Ascending aorta (tissue), 2 donors: ENCODE results near the gene GRAMD2B. TPM values are rescaled to one million over a fixed set of nuclear protein-coding genes. Genes with fewer than 3 reads are reported as not detected.
A peak's percentile ranks its signal among the peaks of the same experiment; 100 is the strongest.

ENCODE experiments used
- DNase-seq, 2 donors: peaks; one replicate each; pipeline ENCODE4 v3.0.0-alpha.2; 2019; ENCODE audit warnings: low spot score in 2 of 2
- H3K27ac ChIP-seq, 2 donors: fragments of 200-600 bp; sonication (generic); one replicate each; pipeline ENCODE4 v1.5.1; 2016 to 2017; ENCODE audit warnings: mild to moderate bottlenecking in 1 of 2
- H3K27me3 ChIP-seq: fragments of 200-600 bp; sonication (generic); one replicate; pipeline ENCODE4 v1.5.1; 2017
- H3K36me3 ChIP-seq, 2 donors: fragments of 200-600 bp; sonication (generic); one replicate each; pipeline ENCODE4 v1.5.1; 2016
- H3K4me1 ChIP-seq, 2 donors: fragments of 200-600 bp; sonication (generic); one replicate each; pipeline ENCODE4 v1.5.1; 2016 to 2017; ENCODE audit warnings: mild to moderate bottlenecking in 1 of 2
- H3K4me3 ChIP-seq, 2 donors: fragments of 200-600 bp; sonication (generic); one replicate each; pipeline ENCODE4 v1.5.1; 2016 to 2017; ENCODE audit warnings: mild to moderate bottlenecking in 1 of 2
- H3K9me3 ChIP-seq, 2 donors: fragments of 200-600 bp; sonication (generic); one replicate each; pipeline ENCODE4 v1.5.1; 2016
- CTCF ChIP-seq, 3 experiments: fragments of 200-600 bp in 2 of 3; fragments of 450-650 bp in 1 of 3; sonication (generic) in 2 of 3; IDR thresholded peaks; one replicate each; pipeline ENCODE4 v1.5.1; 2016 to 2019; ENCODE audit warnings: antibody characterized with exemption in 3 of 3, mild to moderate bottlenecking in 1 of 3, moderate library complexity in 1 of 3
- intact Hi-C: fragments of 100-400 bp; cut with DNase I; formaldehyde crosslinking; loops from one replicate; pipeline ENCODE4 v1.15.1; 2023
- total RNA-seq: library from RNA; depleted of rRNA; stranded (reverse); fragments of >200 nt; gene quantifications from one replicate; pipeline ENCODE4 v1.1.0, GENCODE V29; 2016

GRAMD2B gene
- total RNA-seq, 1 donor from 2014 or later: 55.6 TPM

DNA sequence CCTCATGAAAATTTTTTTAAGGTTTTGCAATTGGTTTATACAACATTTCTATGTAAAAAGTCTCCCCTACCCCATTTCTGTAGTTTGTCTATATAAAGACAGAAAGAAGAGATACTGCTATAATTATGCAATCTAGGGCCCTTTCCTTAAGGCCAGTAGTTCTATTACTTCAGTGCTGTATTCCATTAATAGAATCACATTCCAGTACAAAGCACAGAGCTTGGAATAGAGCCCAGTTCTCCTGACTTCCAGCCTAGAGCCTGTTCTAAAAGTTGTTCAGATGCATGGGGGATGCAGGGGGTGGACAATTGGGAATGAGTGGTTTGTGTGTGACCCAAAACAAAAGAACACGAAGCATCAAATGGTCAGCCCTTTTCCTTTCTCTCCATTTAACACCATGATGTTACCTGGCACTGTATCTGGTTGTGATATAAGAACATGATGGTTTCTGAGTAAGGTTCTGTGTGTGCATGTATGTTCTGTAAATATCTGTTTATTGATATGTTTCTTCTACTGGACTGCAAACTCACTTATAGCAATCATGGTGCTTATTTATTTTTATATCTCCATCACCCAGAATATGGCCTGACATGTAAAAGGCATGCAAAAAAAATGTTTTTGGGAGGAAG, 8.2 kb upstream of the GRAMD2B start:
- Histone ChIP-seq H3K9me3 (no peaks in the 10 kb centered on the region), H3K36me3 (no peaks in the 10 kb centered on the region), H3K4me3 (peak overlapping the region in 1 of 2 donors; percentile 33), H3K27ac (peak overlapping the region; percentile 77 to 78), H3K27me3 (no peaks in the 10 kb centered on the region), H3K4me1 (peaks cover 13 to 33% of the 10 kb centered on the region in 2 donors)
- intact Hi-C loops: loop anchor here (2.0 to 5.0 kb wide), 2 partner anchors 30 to 122 kb away; no protein-coding TSS in a partner anchor
- peak in 1 of 2 donors; percentile 82 for DNase-seq
- TF ChIP-seq CTCF (IDR thresholded peaks at IDR 0.05): no peak

DNA sequence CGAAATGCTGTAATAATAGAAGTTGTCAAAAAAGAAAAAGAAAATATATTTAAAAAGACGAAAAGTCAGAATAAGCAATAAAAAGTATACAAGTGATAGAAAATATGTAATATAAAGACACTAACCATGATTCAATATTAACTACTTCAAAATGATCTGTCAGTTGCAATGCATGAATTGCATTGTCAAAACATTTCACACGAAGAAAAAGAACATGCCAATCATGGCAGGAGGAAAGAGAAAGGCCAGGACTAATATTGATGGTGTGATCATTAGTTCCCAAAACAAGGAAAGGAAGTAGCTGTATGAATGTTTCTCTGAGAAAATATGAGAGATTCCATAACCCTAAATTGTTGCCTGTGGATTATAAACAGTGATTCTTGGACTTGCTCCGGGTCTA, 7.4 kb upstream of the GRAMD2B start:
- Histone ChIP-seq H3K27ac (peak overlapping the region; percentile 77 to 78), H3K27me3 (no peaks in the 10 kb centered on the region), H3K4me3 (peak overlapping the region in 1 of 2 donors; percentile 33), H3K4me1 (peaks cover 13 to 33% of the 10 kb centered on the region in 2 donors), H3K36me3 (no peaks in the 10 kb centered on the region), H3K9me3 (no peaks in the 10 kb centered on the region)
- no peak for DNase-seq
- intact Hi-C loops: loop anchor here (2.0 to 5.0 kb wide), 2 partner anchors 31 to 122 kb away; no protein-coding TSS in a partner anchor
- no peak for TF ChIP-seq CTCF (IDR thresholded peaks at IDR 0.05)

- H3K27ac ChIP-seq: peak overlapping the region; percentile 77 to 78
- H3K27me3 ChIP-seq: no peaks in the 10 kb centered on the region
- H3K4me3 ChIP-seq: peak overlapping the region in 1 of 2 donors; percentile 33
- TF ChIP-seq CTCF (IDR thresholded peaks at IDR 0.05): no peak
- no peaks in the 10 kb centered on the region for H3K9me3 ChIP-seq
- peaks cover 13 to 33% of the 10 kb centered on the region in 2 donors for H3K4me1 ChIP-seq
- no peak for DNase-seq
- intact Hi-C loops: loop anchor here (5.0 kb wide), 1 partner anchor 121 kb away; no protein-coding TSS in a partner anchor
- no peaks in the 10 kb centered on the region for H3K36me3 ChIP-seq
Observed at GRCh38 chr5:126416266-126416925, 6.8 kb upstream of the GRAMD2B start.

DNA sequence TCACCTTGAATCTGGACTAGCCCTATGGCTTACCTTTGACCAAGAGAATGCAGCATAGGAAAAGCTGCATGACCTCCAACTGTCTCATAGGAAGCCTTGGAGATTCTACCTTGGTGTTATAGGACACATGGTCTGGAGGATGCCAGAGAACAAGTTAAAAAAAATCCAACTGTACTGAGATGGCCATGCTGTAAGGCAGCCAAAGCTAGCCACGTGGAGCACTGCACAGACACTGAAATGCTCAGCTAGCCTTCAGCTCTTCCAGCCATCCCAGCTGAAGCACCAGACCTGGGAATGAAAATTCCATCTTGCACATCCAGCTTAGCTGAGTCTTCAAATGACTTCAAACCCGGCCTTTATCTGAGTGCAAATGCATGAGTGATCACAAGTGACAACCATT, 6.0 kb upstream of the GRAMD2B start:
- peaks cover 13 to 33% of the 10 kb centered on the region in 2 donors for H3K4me1 ChIP-seq
- intact Hi-C loops: loop anchor here (5.0 kb wide), 1 partner anchor 120 kb away; no protein-coding TSS in a partner anchor
- peak overlapping the region; percentile 77 to 78 for H3K27ac ChIP-seq
- H3K27me3 ChIP-seq: no peaks in the 10 kb centered on the region
- H3K9me3 ChIP-seq: no peaks in the 10 kb centered on the region
- DNase-seq: no peak
- no peak overlapping the region for H3K4me3 ChIP-seq
- H3K36me3 ChIP-seq: no peaks in the 10 kb centered on the region
- no peak for TF ChIP-seq CTCF (IDR thresholded peaks at IDR 0.05)

GRCh38 chr5:126419102-126419501, 4.1 kb upstream of the GRAMD2B start:
- TF ChIP-seq CTCF (IDR thresholded peaks at IDR 0.05): no peak
- H3K36me3 ChIP-seq: no peaks in the 10 kb centered on the region
- peaks cover 13 to 29% of the 10 kb centered on the region in 2 donors for H3K4me1 ChIP-seq
- intact Hi-C loops: loop anchor here (5.0 kb wide), 1 partner anchor 118 kb away; no protein-coding TSS in a partner anchor
- H3K27me3 ChIP-seq: no peaks in the 10 kb centered on the region
- no peak for DNase-seq
- no peak overlapping the region for H3K27ac ChIP-seq
- no peaks in the 10 kb centered on the region for H3K9me3 ChIP-seq
- H3K4me3 ChIP-seq: no peak overlapping the region
